DMS114 treated with DMSO at 0.1 percent for 48 hours (cell line): ENCODE data around the gene CFAP70.
"Not testable (repeated sequence)": the region's sequence is repeated elsewhere in the genome, so short reads cannot be mapped to it uniquely, and the experiment has no call there.

Experiments
- DNase-seq: peaks from one replicate; lab custom pipeline; 2025; ENCODE audit not compliant: unreplicated experiment; lab: John Stamatoyannopoulos, UW

Gene CFAP70

GRCh38 chr10:73358331-73359279 lies at the start of gene CFAP70:
Gene CFAP70, minus strand, starts transcription at chr10:73358864. Its CDS starts 4,068 bp downstream, at chr10:73354796.
- DNase-seq = peak; percentile 82

- DNase-seq = no peak
Observed at GRCh38 chr10:73408061-73408460, 49.4 kb upstream of the CFAP70 start.

GRCh38 chr10:73407495-73407894 lies 48.8 kb upstream of the CFAP70 start:
- DNase-seq = no peak

GRCh38 chr10:73406846-73407245 lies 48.2 kb upstream of the CFAP70 start:
- DNase-seq = no peak

- no peak for DNase-seq
Observed at GRCh38 chr10:73405556-73405955, 46.9 kb upstream of the CFAP70 start.

- DNase-seq = no peak
Observed at GRCh38 chr10:73404690-73405089, 46.0 kb upstream of the CFAP70 start.

GRCh38 chr10:73401636-73402035 lies 43.0 kb upstream of the CFAP70 start:
- DNase-seq = no peak

GRCh38 chr10:73399063-73399462 lies 40.4 kb upstream of the CFAP70 start:
- no peak for DNase-seq

GRCh38 chr10:73398024-73398423 lies 39.4 kb upstream of the CFAP70 start:
- no peak for DNase-seq

GRCh38 chr10:73394325-73394724 lies 35.7 kb upstream of the CFAP70 start:
- DNase-seq = not testable (repeated sequence)

GRCh38 chr10:73388228-73388627 lies 29.6 kb upstream of the CFAP70 start:
- DNase-seq = no peak

- no peak for DNase-seq
Observed at GRCh38 chr10:73386583-73386982, 27.9 kb upstream of the CFAP70 start.

GRCh38 chr10:73379064-73379748 lies 20.5 kb upstream of the CFAP70 start:
- DNase-seq = no peak

- DNase-seq = no peak
Observed at GRCh38 chr10:73376679-73377078, 18.0 kb upstream of the CFAP70 start.

GRCh38 chr10:73368238-73368637 lies 9.6 kb upstream of the CFAP70 start:
- no peak for DNase-seq

GRCh38 chr10:73366381-73367298 lies 8.0 kb upstream of the CFAP70 start:
- DNase-seq = no peak

- DNase-seq = no peak
Observed at GRCh38 chr10:73364964-73365363, 6.3 kb upstream of the CFAP70 start.

- no peak for DNase-seq
Observed at GRCh38 chr10:73359492-73359891, 828 bp upstream of the CFAP70 start.

- no peak for DNase-seq
Observed at GRCh38 chr10:73357821-73358220, 843 bp downstream of the CFAP70 start.

- DNase-seq = no peak
Observed at GRCh38 chr10:73357166-73357565, 1.5 kb downstream of the CFAP70 start.

- DNase-seq = no peak
Observed at GRCh38 chr10:73344269-73344668, 14.4 kb downstream of the CFAP70 start.
